GM12878 (cell line): Measurements from ENCODE around the gene PRDM16. TPM values are rescaled to one million over a fixed set of nuclear protein-coding genes. Genes with fewer than 3 reads are reported as not detected.

Experiments
- ATAC-seq: fragments of 200-7000 bp; cut with Tn5 transposase; 3 replicates; pipeline ENCODE4 v1.9.1; 2020; ENCODE audit warnings: mild to moderate bottlenecking, moderate library complexity
- BruUV-seq: library from RNA; stranded (reverse); fragments of 400-500 nt; replicated peaks from 2 replicates; lab custom pipeline; 2021; lab: Mats Ljungman, UMichigan
- CTCF ChIA-PET: fragments of 300-600 bp; sonication (Branson Sonifier 250); formaldehyde crosslinking; extraction: SDS; loops from one replicate; lab custom pipeline; 2021; ENCODE audit warnings: inconsistent platforms; lab: Yijun Ruan, JAX
- POLR2A ChIA-PET: fragments of 350-600 bp; formaldehyde crosslinking; extraction: SDS; loops from one replicate; lab custom pipeline; 2021; ENCODE audit warnings: inconsistent platforms; lab: Charles Lee
- RAD21 ChIA-PET: fragments of 300-600 bp; sonication (Branson Sonifier 250); formaldehyde crosslinking; loops from one replicate; lab custom pipeline; 2023; ENCODE audit warnings: antibody characterized with exemption; ENCODE audit not compliant: unreplicated experiment; lab: Charles Lee
- SMC1A ChIA-PET: fragments of 300-600 bp; sonication (Branson Sonifier 250); formaldehyde crosslinking; loops from one replicate; lab custom pipeline; 2023; ENCODE audit not compliant: unreplicated experiment, uncharacterized antibody; lab: Charles Lee
- DNase-seq: peaks from one replicate; pipeline ENCODE4 v3.0.0-alpha.2; 2011; ENCODE audit warnings: low read depth, low spot score
- FAIRE-seq: peaks from 3 replicates; lab custom pipeline; 2011; peaks lifted over from hg19 to GRCh38; lab: Jason Lieb, UNC
- H2AFZ ChIP-seq: 2 replicates; pipeline ENCODE4 v1.6.0; 2011; ENCODE audit warnings: low read depth, low read length, control low read depth; ENCODE audit not compliant: control insufficient read depth
- H3K27ac ChIP-seq: 2 replicates; pipeline ENCODE4 v1.5.1; 2011; ENCODE audit warnings: control low read depth; ENCODE audit not compliant: control insufficient read depth, insufficient read depth
- H3K27me3 ChIP-seq, 2 experiments: replicated peaks in 1 of 2; 2 replicates each; pipeline versions ENCODE4 v1.6.0 to v1.6.1; 2011; ENCODE audit warnings: low read length in 1 of 2; ENCODE audit not compliant: control insufficient read depth in 2 of 2, insufficient read depth in 2 of 2
- H3K36me3 ChIP-seq, 2 experiments: 2 replicates each; pipeline ENCODE4 v1.5.1; 2011; ENCODE audit warnings: low read length in 1 of 2; ENCODE audit not compliant: control insufficient read depth in 2 of 2, insufficient read depth in 2 of 2
- H3K4me1 ChIP-seq: 2 replicates; pipeline ENCODE4 v1.6.1; 2011; ENCODE audit warnings: mild to moderate bottlenecking, low read length, moderate library complexity, mixed read lengths; ENCODE audit not compliant: control insufficient read depth, insufficient read depth
- H3K4me2 ChIP-seq: 2 replicates; pipeline ENCODE4 v1.6.0; 2011; ENCODE audit warnings: control low read depth; ENCODE audit not compliant: control insufficient read depth, insufficient read depth
- H3K4me3 ChIP-seq: fragments of 200-600 bp; sonication (generic); 2 replicates; pipeline ENCODE4 v1.5.1; 2016
- H3K79me2 ChIP-seq: 2 replicates; pipeline ENCODE4 v1.6.0; 2011; ENCODE audit warnings: low read length; ENCODE audit not compliant: control insufficient read depth, insufficient read depth
- H3K9ac ChIP-seq: 2 replicates; pipeline ENCODE4 v1.8.0; 2011; ENCODE audit warnings: low read length, control low read depth, mixed read lengths; ENCODE audit not compliant: control insufficient read depth, insufficient read depth
- H3K9me3 ChIP-seq: replicated peaks from 3 replicates; pipeline ENCODE4 v1.5.1; 2011; ENCODE audit warnings: mild to moderate bottlenecking, low read length; ENCODE audit not compliant: control insufficient read depth, insufficient read depth
- H4K20me1 ChIP-seq: 2 replicates; pipeline ENCODE4 v1.6.0; 2011; ENCODE audit not compliant: control insufficient read depth, insufficient read depth
- BHLHE40 ChIP-seq, 2 experiments: fragments of 450-650 bp in 1 of 2; IDR thresholded peaks; 2 replicates each; pipeline ENCODE4 v1.6.1; 2011 to 2017; ENCODE audit warnings: low read depth in 2 of 2, borderline replicate concordance in 1 of 2, improper control_type of control experiment in 1 of 2, low read length in 1 of 2, mild to moderate bottlenecking in 1 of 2
- CBFB ChIP-seq: IDR thresholded peaks from 2 replicates; pipeline ENCODE4 v1.6.1; 2016; ENCODE audit warnings: antibody characterized with exemption, low read depth
- CEBPZ ChIP-seq: fragments of 150-350 bp; IDR thresholded peaks from 2 replicates; pipeline ENCODE4 v1.6.1; 2016; ENCODE audit warnings: low read depth, low read length
- HDGF ChIP-seq: fragments of 450-650 bp; IDR thresholded peaks from 2 replicates; pipeline ENCODE4 v1.6.1; 2016; ENCODE audit warnings: antibody characterized with exemption
- KLF5 ChIP-seq: fragments of 450-650 bp; IDR thresholded peaks from 2 replicates; pipeline ENCODE4 v1.6.1; 2014; ENCODE audit warnings: mild to moderate bottlenecking; ENCODE audit not compliant: partially characterized antibody
- PBX3 ChIP-seq: IDR thresholded peaks from 2 replicates; pipeline ENCODE4 v1.6.1; 2011; ENCODE audit warnings: mild to moderate bottlenecking, low read depth, low read length, moderate library complexity; ENCODE audit not compliant: insufficient replicate concordance
- SIN3A ChIP-seq: IDR thresholded peaks from 2 replicates; pipeline ENCODE4 v1.6.1; 2012; ENCODE audit warnings: low read depth, low read length, improper control_type of control experiment
- WGBS: methylation state at CpG from one replicate; pipeline ENCODE4 v1.1.6; 2016; ENCODE audit warnings: low lambda C conversion rate; ENCODE audit not compliant: insufficient replicate concordance, insufficient coverage; ENCODE audit errors: missing lambda C conversion rate; 5-methylcytosine and 5-hydroxymethylcytosine counted together
- in situ Hi-C: fragments of 300-500 bp; cut with MboI; formaldehyde crosslinking; loops from 9 replicates; pipeline ENCODE4 v1.14.3; 2018; ENCODE audit warnings: mixed read lengths
- intact Hi-C: fragments of 100-400 bp; cut with micrococcal nuclease; formaldehyde crosslinking; loops from one replicate; pipeline ENCODE4 v1.14.2; 2022; ENCODE audit not compliant: unreplicated experiment
- polyA plus RNA-seq, 11 experiments: library from polyadenylated mRNA; depleted of rRNA in 4 of 11; unstranded in 6 of 11; stranded (reverse) in 5 of 11; fragments of >200 nt; fragmentation: Nextera tagmentation in 4 of 11; fragmentation: Illumina TruSeq in 1 of 11; extraction: Ambion mirVana in 4 of 11; extraction: Trizol in 1 of 11; gene quantifications; 1 replicate in 1 of 11; 2 replicates in 10 of 11; pipeline versions ENCODE4 v1.2.1 to v1.2.3, GENCODE V29; 2011 to 2016; ENCODE audit warnings: inconsistent platforms in 2 of 11, missing spikeins in 2 of 11, low read depth in 1 of 11
- total RNA-seq, 4 experiments: library from RNA; depleted of rRNA in 3 of 4; stranded (reverse); fragments of >200 nt in 3 of 4; fragmentation: Illumina TruSeq in 1 of 4; extraction: Trizol in 1 of 4; gene quantifications; 2 replicates each; pipeline versions ENCODE4 v1.2.1 to v1.2.3, GENCODE V29; 2013 to 2021
- TF ChIP-seq, protein P1 (sequence below): fragments of 450-650 bp; IDR thresholded peaks from 2 replicates; pipeline ENCODE4 v1.6.1; 2017; ENCODE audit warnings: low read depth, mild to moderate bottlenecking, moderate library complexity

The PRDM16 gene
- total and polyA plus RNA-seq, 10 of the 15 experiments (the other 5 are each of a cell fraction or from before 2014, with no cell fraction given): 0.03 TPM; not detected in 9

DNA sequence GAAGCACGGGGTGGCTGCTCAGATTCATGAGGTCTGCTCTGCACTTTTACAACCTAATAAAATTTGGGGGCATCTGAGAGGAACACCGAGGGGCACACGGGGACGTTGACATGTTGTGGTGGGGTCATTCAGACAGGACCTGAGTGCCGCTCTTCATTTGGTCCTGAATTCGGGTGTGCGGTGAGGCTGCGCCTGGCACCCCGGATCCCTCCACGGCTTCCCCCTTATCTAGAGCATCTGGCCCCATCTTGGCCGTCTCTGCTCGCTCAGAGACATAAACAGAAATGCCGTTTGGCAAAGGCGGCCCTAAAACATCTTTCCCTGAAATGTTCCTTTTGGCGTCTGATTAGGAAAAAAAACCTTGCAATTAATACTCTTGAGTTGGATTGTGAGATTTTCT, 157.2 kb downstream of the PRDM16 start (continued):
- TF ChIP-seq KLF5: no peak
- TF ChIP-seq SIN3A: no peak
- TF ChIP-seq, protein P1, sequence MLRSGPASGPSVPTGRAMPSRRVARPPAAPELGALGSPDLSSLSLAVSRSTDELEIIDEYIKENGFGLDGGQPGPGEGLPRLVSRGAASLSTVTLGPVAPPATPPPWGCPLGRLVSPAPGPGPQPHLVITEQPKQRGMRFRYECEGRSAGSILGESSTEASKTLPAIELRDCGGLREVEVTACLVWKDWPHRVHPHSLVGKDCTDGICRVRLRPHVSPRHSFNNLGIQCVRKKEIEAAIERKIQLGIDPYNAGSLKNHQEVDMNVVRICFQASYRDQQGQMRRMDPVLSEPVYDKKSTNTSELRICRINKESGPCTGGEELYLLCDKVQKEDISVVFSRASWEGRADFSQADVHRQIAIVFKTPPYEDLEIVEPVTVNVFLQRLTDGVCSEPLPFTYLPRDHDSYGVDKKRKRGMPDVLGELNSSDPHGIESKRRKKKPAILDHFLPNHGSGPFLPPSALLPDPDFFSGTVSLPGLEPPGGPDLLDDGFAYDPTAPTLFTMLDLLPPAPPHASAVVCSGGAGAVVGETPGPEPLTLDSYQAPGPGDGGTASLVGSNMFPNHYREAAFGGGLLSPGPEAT: no peak
- no peak for TF ChIP-seq CBFB
- TF ChIP-seq HDGF: no peak
- TF ChIP-seq PBX3: no peak

DNA sequence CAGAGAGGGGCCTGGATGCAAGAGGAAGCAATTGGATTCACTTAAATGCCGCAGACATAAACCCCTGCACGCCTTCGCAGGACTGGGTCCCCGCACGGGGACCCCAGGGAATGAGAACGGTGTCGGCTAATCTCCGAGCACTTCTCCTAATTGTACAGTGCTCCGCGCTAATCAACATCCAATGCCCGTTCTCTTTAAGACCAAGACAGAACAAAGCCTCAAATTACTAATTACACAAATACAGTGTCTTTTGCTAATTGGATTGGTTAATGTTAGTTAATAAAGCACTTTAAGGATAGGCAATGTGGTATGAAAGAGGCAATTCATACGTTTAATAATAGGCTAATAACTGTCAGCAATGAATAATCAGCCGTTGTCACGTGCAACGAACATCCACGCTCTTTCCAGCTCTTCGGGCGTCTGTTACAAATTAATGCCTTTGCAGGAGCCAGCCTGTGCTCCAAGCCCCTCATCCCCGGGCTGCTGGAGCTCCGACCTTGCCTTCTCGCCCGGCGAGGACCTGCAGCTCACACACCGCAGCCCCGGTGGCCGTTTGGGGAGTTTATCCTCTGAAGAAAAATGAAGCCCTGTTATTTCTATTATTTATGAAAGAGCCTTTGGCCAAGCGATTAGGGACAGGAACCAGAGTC, 157.8 kb downstream of the PRDM16 start:
- Histone ChIP-seq H3K27me3 (no peaks in the 10 kb centered on the region), H3K79me2 (no peaks in the 10 kb centered on the region), H3K4me2 (no peak overlapping the region), H2AFZ (no peak overlapping the region), H3K9me3 (no peaks in the 10 kb centered on the region), H3K27ac (no peak overlapping the region), H3K36me3 (no peaks in the 10 kb centered on the region), H3K4me1 (no peaks in the 10 kb centered on the region), H3K9ac (no peak overlapping the region), H3K4me3 (no peak overlapping the region), H4K20me1 (no peaks in the 10 kb centered on the region)
- 55% methylated on average over 27 of the region's 27 CpGs for WGBS
- intact Hi-C loops: no loop called here
- ChIA-PET RAD21 (no interaction called here), CTCF (no interaction called here), SMC1A (no interaction called here), POLR2A (no interaction called here)
- ATAC-seq: no peak
- in situ Hi-C loops: no loop called here
- DNase-seq: no peak
- no TSS peak for BruUV-seq
- FAIRE-seq: no peak
- no peak for TF ChIP-seq BHLHE40 (IDR thresholded peaks at IDR 0.05; ENCODE audit: borderline replicate concordance in 1 of 2, low read depth in 2 of 2, low read length in 1 of 2)
- TF ChIP-seq CEBPZ: no peak
